DMS 273 (cell line): ENCODE measurements around the gene OR6N2.

Experiments used
- DNase-seq: peaks from one replicate; lab custom pipeline; 2025; ENCODE audit not compliant: unreplicated experiment; lab: John Stamatoyannopoulos, UW

Gene OR6N2

DNA sequence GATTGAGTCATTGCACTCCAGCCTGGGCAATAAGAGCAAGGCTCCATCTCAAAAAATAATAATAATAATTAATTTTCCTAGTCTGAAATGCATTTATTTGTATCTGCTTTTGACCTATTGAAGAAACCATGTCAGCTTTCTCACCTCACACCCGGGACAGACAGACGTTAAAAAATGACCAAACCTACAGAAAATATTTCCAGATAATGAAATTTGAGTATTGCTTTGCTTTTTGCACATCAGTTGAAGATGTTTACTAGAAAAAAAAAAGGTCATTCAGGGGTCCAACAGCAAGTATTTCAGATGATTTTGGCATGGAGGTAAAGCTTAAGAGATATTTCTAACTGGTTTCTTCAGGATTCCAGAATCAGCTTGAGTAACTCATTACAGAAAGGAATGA lies 26.6 kb downstream of the OR6N2 start, which contains the start of gene OR6K6:
Gene OR6K6 (plus strand): TSS at position 301 of the 400 bp plus-strand sequence. CDS start 168 bp downstream, outside the sequence.
- no peak for DNase-seq

DNA sequence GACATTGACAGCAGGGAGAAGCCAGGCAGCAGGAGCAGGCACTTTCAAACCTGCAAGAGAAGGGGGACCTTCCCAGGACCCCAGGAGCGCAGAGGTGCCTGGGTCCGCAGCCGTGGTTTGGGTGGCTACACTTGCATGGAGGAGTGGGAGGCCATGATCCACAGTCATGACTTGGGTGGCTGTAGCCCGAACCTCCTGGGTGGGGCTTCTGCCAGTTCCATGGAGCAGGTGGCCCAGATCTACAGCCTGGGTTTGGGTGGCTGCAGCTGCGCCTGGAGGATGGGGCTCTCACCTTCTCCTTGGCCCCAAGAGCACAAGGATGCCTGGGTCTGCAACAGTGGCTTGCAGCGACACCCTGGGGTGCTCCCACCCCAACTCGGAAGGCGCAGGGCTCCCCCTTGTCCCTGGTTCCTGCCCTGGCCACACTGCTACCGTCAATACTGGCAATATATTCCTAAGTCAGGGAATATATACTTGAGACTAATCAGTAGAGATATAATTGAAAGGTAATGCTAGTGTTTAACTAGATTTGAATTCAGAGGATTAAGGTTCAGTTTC lies 28.8 kb downstream of the OR6N2 start:
- DNase-seq = no peak

DNA sequence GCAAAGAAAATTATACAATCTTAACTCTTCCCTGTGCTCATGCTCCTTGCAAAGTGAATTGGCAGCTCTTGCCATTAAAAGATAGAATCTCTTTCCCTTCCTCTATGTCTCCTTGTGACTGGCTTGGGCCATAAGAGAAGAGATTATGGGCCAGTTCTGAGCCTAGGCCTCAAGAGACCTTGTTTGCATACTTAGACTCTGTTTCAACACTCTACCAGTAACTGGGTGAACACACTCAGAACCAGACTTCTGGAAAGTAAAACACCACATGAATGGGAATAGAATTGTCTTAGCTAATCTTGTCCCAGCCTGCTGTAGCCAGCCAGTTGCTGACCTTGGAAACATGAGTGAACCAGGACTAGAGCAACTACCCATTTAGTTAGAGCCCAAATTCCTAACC lies 45.2 kb downstream of the OR6N2 start:
- DNase-seq = no peak

DNA sequence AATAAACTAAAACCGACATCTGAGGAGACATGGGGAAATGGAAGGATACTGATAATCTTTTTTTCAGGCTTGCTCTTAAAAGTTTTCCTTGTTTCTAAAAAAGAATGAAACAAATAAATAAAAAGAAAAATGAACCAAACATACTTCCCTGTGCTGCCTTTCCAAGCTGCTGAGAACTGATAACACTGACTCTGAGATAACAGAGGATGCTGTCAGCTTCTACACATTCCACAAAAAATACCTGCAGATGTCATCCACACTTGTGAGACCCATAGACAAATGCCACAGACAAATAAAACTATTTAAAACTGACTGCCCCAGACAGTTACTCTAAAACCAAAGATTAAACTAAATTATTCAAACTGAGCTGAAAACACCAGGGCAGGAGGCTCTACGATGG lies 48.5 kb downstream of the OR6N2 start:
- DNase-seq = no peak

DNA sequence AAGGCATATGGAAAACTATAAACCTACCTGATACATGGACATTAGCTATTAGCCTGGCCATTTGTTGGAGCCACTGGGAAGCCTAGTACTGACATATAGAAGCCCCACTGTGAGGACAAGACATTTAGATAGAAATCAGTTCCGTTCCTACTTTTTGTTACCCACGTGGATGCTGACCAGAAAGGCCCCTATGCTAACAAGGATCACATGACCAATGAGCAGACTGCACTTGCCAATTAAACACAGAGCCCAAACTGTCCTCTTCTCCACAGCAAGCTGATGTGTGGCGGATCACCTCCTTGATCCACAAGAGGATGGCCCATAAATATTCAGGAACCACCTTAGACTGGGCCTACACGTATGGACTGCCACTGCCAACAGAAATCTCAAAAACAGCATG lies 49.3 kb downstream of the OR6N2 start:
- DNase-seq = no peak

DNA sequence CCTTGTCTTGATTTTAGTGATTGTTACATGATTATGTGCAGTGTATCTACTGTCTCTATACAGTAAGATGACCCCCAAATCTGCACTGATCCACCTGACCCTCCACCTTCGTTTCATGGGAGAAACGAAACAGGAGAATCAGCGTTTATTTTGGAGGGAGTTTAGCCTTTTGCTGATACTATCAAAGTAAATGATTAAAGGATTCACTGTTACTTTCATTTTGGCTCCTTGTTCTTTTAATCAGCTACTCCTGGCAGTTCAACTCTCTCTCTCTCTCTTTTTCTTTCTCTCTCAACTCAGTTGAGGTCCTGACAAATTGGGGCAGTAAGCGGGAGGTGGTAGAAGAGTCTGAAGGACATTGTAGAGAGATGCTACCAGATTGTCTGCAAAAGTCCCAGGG lies 50.6 kb downstream of the OR6N2 start:
- no peak for DNase-seq

DNA sequence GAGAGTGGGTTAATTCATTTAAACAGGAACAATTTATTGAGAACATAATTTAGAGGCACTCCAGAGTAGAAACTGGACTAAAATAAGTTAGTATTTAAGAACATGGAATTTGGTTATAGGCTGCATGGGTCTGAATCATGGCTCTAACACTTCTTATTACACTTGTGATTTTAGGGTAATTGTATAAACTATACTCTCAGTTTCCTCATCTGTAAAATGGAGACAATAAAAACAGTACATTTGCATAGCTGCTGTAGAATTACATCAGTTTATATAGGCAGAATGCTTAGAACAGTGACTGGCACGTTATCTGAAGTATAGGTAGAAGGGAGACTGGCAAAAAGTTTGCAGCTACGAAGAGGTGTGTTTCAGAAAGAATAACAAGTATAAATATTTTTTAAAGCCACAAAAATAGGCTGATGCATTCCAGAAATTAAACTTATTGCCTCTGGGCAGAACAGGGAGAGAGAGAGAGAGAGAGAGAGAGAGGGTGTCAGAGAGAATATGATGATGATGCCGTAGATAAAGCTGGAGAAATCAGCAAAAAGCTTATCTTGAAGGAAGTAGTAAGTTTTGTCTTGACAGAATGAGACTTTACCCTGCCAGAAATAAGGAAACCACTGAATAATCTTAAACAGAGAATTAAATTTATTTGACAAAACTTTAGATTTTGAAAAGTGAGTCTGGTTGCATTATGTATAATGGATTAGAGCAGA lies 52.3 kb downstream of the OR6N2 start:
- no peak for DNase-seq

DNA sequence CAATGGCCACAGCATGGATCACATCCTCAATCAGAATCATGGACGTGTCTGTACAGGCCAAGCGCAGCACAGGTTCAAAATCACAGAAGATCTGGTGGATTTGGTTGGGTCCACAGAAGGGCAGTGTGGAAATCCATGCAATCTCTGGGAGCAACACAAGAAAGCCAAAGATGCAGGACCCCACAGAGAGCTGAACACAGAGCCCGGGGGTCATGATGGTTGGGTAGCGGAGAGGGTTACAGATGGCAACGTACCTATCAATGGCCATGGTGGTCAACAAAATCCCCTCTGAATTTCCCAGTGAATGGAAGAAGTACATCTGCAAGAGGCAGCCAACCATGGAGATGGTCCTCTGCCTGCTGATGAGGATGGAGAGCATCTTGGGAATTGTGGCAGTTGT lies 56.6 kb downstream of the OR6N2 start:
- no peak for DNase-seq
